Upper lobe of right lung (tissue), 1 donor: ENCODE results near the gene OSM. TPM values are rescaled to one million over a fixed set of nuclear protein-coding genes. Genes with fewer than 3 reads are reported as not detected.
A peak's percentile ranks its signal among the peaks of the same experiment; 100 is the strongest.

Experiments
- ATAC-seq: fragments of 200-7000 bp; cut with Tn5 transposase; one replicate; pipeline ENCODE4 v1.9.1; 2020; ENCODE audit warnings: mild to moderate bottlenecking, moderate library complexity
- DNase-seq: peaks from one replicate; pipeline ENCODE4 v3.0.0-alpha.2; 2020
- H3K27ac ChIP-seq: fragments of 200-600 bp; one replicate; pipeline ENCODE4 v1.8.0; 2022
- H3K27me3 ChIP-seq: fragments of 200-600 bp; one replicate; pipeline ENCODE4 v1.8.0; 2022; ENCODE audit warnings: mild to moderate bottlenecking
- H3K36me3 ChIP-seq: fragments of 200-600 bp; one replicate; pipeline ENCODE4 v1.8.0; 2022
- H3K4me1 ChIP-seq: fragments of 200-600 bp; one replicate; pipeline ENCODE4 v1.8.0; 2022
- H3K4me3 ChIP-seq: fragments of 200-600 bp; one replicate; pipeline ENCODE4 v1.8.0; 2022; ENCODE audit warnings: mild to moderate bottlenecking
- H3K9me3 ChIP-seq: fragments of 200-600 bp; one replicate; pipeline ENCODE4 v1.8.0; 2022
- CTCF ChIP-seq: fragments of 200-600 bp; IDR thresholded peaks from one replicate; pipeline ENCODE4 v1.8.0; 2022; ENCODE audit warnings: antibody characterized with exemption
- intact Hi-C: fragments of 100-400 bp; cut with DNase I; formaldehyde crosslinking; loops from one replicate; pipeline ENCODE4 v1.11.0; 2022
- long read RNA-seq: library from polyadenylated mRNA; unstranded; transcript quantifications from one replicate; pipeline ENCODE4 v2.0.0, GENCODE V29; 2021
- total RNA-seq: library from RNA; stranded (reverse); fragmentation: NEBNext Ultra II Directional; extraction: Animal tissue kit (Norgen Biotek cat#: 25700); gene quantifications from one replicate; pipeline ENCODE4 v1.2.1, GENCODE V29; 2021
- donor health status: DM: no; HTN: yes; CAD: no; lungs with severe emphysema.

OSM gene
- 1.6 TPM for total RNA-seq
- long read RNA-seq, transcript OSM-201 (3 exons, 1,854 nt) = major isoform, 6 of 7 reads
- long read RNA-seq, partial matches to known transcripts = 0 of 7 reads
- long read RNA-seq, other reads (novel, unspliced or antisense) = 0 of 7 reads

GRCh38 chr22:30266445-30267381 is at the start of gene OSM:
TSS of gene OSM (minus strand) at chr22:30266851. CDS start at chr22:30266799, 52 bp downstream.
- DNase-seq (peak; percentile 88), ATAC-seq (peak; percentile 56)
- no peak for TF ChIP-seq CTCF
- Histone ChIP-seq H3K9me3 (no peaks in the 10 kb centered on the region), H3K27ac (peak within 1 kb of the TSS; percentile 72), H3K4me3 (peak within 1 kb of the TSS; percentile 49), H3K36me3 (no peaks in the 10 kb centered on the region), H3K27me3 (no peaks in the 10 kb centered on the region), H3K4me1 (peaks cover 3% of the 10 kb centered on the region)
- intact Hi-C loops = no loop called here

GRCh38 chr22:30315962-30316576 is 49.4 kb upstream of the OSM start:
- DNase-seq = no peak
- intact Hi-C loops = no loop called here
- Histone ChIP-seq H3K9me3 (no peaks in the 10 kb centered on the region), H3K27me3 (no peaks in the 10 kb centered on the region), H3K4me3 (no peak overlapping the region), H3K27ac (peak overlapping the region; percentile 42), H3K36me3 (peaks cover 12% of the 10 kb centered on the region), H3K4me1 (peaks cover 89% of the 10 kb centered on the region)
- ATAC-seq = no peak
- TF ChIP-seq CTCF = no peak

GRCh38 chr22:30314915-30315314 is 48.3 kb upstream of the OSM start:
- ATAC-seq = no peak
- DNase-seq = no peak
- H3K9me3 ChIP-seq = no peaks in the 10 kb centered on the region
- H3K27ac ChIP-seq = peak overlapping the region; percentile 26
- H3K36me3 ChIP-seq = peaks cover under 1% of the 10 kb centered on the region
- intact Hi-C loops = no loop called here
- no peak overlapping the region for H3K4me3 ChIP-seq
- H3K4me1 ChIP-seq = peaks cover 89% of the 10 kb centered on the region
- H3K27me3 ChIP-seq = no peaks in the 10 kb centered on the region
- no peak for TF ChIP-seq CTCF

- DNase-seq (no peak), ATAC-seq (no peak)
- intact Hi-C loops = no loop called here
- no peak overlapping the region for H3K4me3 ChIP-seq
- H3K4me1 ChIP-seq = peaks cover 89% of the 10 kb centered on the region
- peak overlapping the region; percentile 20 for H3K27ac ChIP-seq
- H3K36me3 ChIP-seq = no peaks in the 10 kb centered on the region
- no peak for TF ChIP-seq CTCF
- no peaks in the 10 kb centered on the region for H3K9me3 ChIP-seq
- no peaks in the 10 kb centered on the region for H3K27me3 ChIP-seq
These were observed 47.1 kb upstream of the OSM start for GRCh38 chr22:30313527-30314363.

GRCh38 chr22:30312053-30312452 is 45.4 kb upstream of the OSM start:
- peaks cover 88% of the 10 kb centered on the region for H3K4me1 ChIP-seq
- ATAC-seq = no peak
- DNase-seq = no peak
- H3K4me3 ChIP-seq = no peak overlapping the region
- H3K27ac ChIP-seq = peak overlapping the region; percentile 89
- H3K9me3 ChIP-seq = no peaks in the 10 kb centered on the region
- no peak for TF ChIP-seq CTCF
- no peaks in the 10 kb centered on the region for H3K36me3 ChIP-seq
- intact Hi-C loops = no loop called here
- H3K27me3 ChIP-seq = no peaks in the 10 kb centered on the region
